Right lobe of liver (tissue), 6 donors: Measurements from ENCODE around the gene DNAJB14. TPM values are rescaled to one million over a fixed set of nuclear protein-coding genes. Genes with fewer than 3 reads are reported as not detected.
"Not testable (repeated sequence)": the region's sequence is repeated elsewhere in the genome, so short reads cannot be mapped to it uniquely, and the experiment has no call there.

Experiments used
- ATAC-seq, 4 donors: fragments of 200-7000 bp; cut with Tn5 transposase; one replicate each; pipeline ENCODE4 v1.9.1; 2020; ENCODE audit warnings: mild to moderate bottlenecking in 4 of 4, moderate library complexity in 4 of 4
- DNase-seq, 3 donors: peaks; one replicate each; pipeline ENCODE4 v3.0.0-alpha.2; 2020
- H3K27ac ChIP-seq, 3 donors: fragments of 200-600 bp; one replicate each; pipeline ENCODE4 v1.8.0; 2022
- H3K27me3 ChIP-seq, 2 donors: fragments of 200-600 bp; one replicate each; pipeline ENCODE4 v1.8.0; 2022
- H3K36me3 ChIP-seq, 4 donors: fragments of 200-600 bp; sonication (generic) in 1 of 4; one replicate each; pipeline versions ENCODE4 v1.5.1 to v1.8.0; 2017 to 2022; ENCODE audit warnings: control low read depth in 1 of 4
- H3K4me1 ChIP-seq, 4 donors: fragments of 200-600 bp; sonication (generic) in 1 of 4; one replicate each; pipeline versions ENCODE4 v1.5.1 to v1.8.0; 2017 to 2022; ENCODE audit warnings: control low read depth in 1 of 4
- H3K4me3 ChIP-seq, 3 donors: fragments of 200-600 bp; one replicate each; pipeline ENCODE4 v1.8.0; 2022
- H3K9me3 ChIP-seq, 4 donors: fragments of 200-600 bp; sonication (generic) in 1 of 4; one replicate each; pipeline versions ENCODE4 v1.5.1 to v1.8.0; 2017 to 2022; ENCODE audit warnings: control low read depth in 1 of 4
- POLR2A ChIP-seq: fragments of 450-650 bp; IDR thresholded peaks from one replicate; pipeline ENCODE4 v1.6.1; 2017; ENCODE audit warnings: antibody characterized with exemption, mild to moderate bottlenecking
- WGBS: methylation state at CpG from one replicate; pipeline ENCODE4 v1.1.6; 2018; ENCODE audit warnings: low coverage, low lambda C conversion rate; ENCODE audit not compliant: insufficient coverage; ENCODE audit errors: missing lambda C conversion rate; 5-methylcytosine and 5-hydroxymethylcytosine counted together
- intact Hi-C, 2 donors: fragments of 100-400 bp; cut with DNase I; formaldehyde crosslinking; loops; one replicate each; pipeline versions ENCODE4 v1.11.2 to v1.14.1; 2022
- total RNA-seq, 6 experiments: library from RNA; depleted of rRNA in 2 of 6; stranded (reverse); fragments of >200 nt in 2 of 6; fragmentation: NEBNext Ultra II Directional in 3 of 6; extraction: Animal tissue kit (Norgen Biotek cat#: 25700) in 3 of 6; gene quantifications; one replicate each; pipeline versions ENCODE4 v1.1.0 to v1.2.4, GENCODE V29; 2016 to 2023
- TF ChIP-seq, protein P1 (sequence below), 4 donors: fragments of 200-600 bp in 3 of 4; fragments of 450-650 bp in 1 of 4; IDR thresholded peaks; one replicate each; pipeline versions ENCODE4 v1.5.1 to v1.8.0; 2016 to 2022; ENCODE audit warnings: antibody characterized with exemption in 4 of 4, mild to moderate bottlenecking in 2 of 4
- donor health status: DM: no; HTN: yes; CAD: no.
- donor health status: DM: no; HTN: no; CAD: no.
- donor health status: DM: no; HTN: no; CAD: no.
- donor health status: DM: no; HTN: yes; CAD: no.
- donor health status: DM: no; HTN: yes; CAD: no.

Gene DNAJB14
- total RNA-seq, 6 experiments from 2014 or later, result 12.2 to 16.6 (median 16.1) TPM

DNA sequence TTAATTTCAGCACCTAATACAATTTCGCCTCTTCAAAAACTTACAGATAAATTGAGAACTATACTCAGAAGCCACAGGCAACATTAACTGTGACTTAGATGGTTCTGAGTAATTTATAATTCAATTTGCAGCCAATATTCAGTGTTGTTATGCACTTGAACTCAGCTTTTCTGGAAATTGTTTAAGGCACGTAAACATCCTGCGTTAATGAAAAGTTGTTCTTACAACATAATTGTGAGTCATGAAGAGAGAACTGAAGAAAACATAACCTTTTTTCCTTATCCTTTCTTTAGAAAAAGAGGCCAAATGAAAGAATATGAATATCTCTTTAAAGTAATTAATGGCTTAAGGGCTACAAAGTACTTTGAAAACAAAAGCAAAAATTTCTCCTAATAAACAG is 20.3 kb upstream of the DNAJB14 start:
- H3K27ac ChIP-seq, result no peak overlapping the region
- H3K27me3 ChIP-seq, result no peaks in the 10 kb centered on the region
- TF ChIP-seq POLR2A, result no peak
- TF ChIP-seq, protein P1, sequence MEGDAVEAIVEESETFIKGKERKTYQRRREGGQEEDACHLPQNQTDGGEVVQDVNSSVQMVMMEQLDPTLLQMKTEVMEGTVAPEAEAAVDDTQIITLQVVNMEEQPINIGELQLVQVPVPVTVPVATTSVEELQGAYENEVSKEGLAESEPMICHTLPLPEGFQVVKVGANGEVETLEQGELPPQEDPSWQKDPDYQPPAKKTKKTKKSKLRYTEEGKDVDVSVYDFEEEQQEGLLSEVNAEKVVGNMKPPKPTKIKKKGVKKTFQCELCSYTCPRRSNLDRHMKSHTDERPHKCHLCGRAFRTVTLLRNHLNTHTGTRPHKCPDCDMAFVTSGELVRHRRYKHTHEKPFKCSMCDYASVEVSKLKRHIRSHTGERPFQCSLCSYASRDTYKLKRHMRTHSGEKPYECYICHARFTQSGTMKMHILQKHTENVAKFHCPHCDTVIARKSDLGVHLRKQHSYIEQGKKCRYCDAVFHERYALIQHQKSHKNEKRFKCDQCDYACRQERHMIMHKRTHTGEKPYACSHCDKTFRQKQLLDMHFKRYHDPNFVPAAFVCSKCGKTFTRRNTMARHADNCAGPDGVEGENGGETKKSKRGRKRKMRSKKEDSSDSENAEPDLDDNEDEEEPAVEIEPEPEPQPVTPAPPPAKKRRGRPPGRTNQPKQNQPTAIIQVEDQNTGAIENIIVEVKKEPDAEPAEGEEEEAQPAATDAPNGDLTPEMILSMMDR (IDR thresholded peaks at IDR 0.05), result no peak
- intact Hi-C loops, result no loop called here
- no peaks in the 10 kb centered on the region for H3K9me3 ChIP-seq
- DNase-seq, result no peak
- H3K36me3 ChIP-seq, result no peaks in the 10 kb centered on the region
- no peak for ATAC-seq
- no peaks in the 10 kb centered on the region for H3K4me1 ChIP-seq
- 78% methylated on average over 3 of the region's 3 CpGs for WGBS
- H3K4me3 ChIP-seq, result no peak overlapping the region

DNA sequence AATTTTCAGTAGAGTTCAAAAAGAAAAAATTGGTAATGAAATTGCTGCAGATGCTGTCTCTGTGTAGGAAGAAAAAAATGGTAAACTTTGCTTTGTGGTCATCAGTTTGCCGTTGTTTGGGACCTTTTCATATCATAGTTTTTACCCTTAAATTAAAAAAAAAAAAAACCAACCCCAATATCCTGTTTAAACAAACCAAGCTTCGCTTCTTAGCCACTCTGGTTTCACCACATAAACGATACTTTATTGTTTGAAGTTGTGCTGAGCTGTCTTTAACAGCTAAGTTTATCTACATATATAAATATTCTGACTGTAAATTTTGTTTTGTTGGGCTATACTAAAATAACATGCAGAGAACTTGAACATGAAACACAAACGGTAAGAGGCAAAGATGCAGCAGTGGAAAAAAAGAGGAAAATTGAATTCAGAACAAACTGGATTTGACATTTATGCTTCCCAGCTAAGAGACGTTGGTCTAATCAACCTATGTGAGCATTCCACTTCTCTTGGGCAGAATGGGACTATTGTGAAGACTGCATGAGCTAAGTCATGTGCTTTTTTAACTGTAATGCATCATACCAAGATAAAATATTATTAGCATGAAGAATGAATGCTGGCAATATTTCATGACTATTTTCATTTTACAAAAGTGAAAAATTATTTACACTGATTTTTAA is 19.4 kb upstream of the DNAJB14 start:
- no peak for ATAC-seq
- WGBS, result 49% methylated on average over 5 of the region's 5 CpGs
- DNase-seq, result no peak
- H3K36me3 ChIP-seq, result no peaks in the 10 kb centered on the region
- H3K27ac ChIP-seq, result no peak overlapping the region
- no peak for TF ChIP-seq POLR2A
- TF ChIP-seq, protein P1 (IDR thresholded peaks at IDR 0.05), result no peak
- H3K4me3 ChIP-seq, result no peak overlapping the region
- H3K9me3 ChIP-seq, result no peaks in the 10 kb centered on the region
- H3K4me1 ChIP-seq, result no peaks in the 10 kb centered on the region
- no peaks in the 10 kb centered on the region for H3K27me3 ChIP-seq
- intact Hi-C loops, result no loop called here

DNA sequence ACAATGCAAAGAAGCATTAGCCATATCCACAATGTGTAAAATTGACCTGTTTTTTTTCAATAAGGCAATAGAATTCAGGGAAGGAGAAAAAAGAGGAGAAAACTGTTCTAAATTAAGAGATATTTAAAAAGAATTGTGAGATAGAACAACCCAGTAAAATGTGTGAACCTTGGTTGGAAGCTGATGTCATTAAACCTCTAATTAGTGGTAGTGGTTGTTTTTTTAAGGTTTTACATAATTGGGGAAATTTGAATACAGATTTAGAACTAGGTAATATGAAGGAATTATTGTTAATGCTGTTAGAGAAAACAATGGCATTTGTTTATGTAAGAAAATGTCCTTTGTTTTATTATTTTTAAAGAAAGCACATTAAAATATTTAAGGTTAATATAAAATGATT is 18.8 kb upstream of the DNAJB14 start:
- H3K9me3 ChIP-seq, result no peaks in the 10 kb centered on the region
- TF ChIP-seq, protein P1 (IDR thresholded peaks at IDR 0.05), result no peak
- TF ChIP-seq POLR2A, result no peak
- no peak overlapping the region for H3K4me3 ChIP-seq
- H3K36me3 ChIP-seq, result no peaks in the 10 kb centered on the region
- DNase-seq (no peak), ATAC-seq (no peak)
- intact Hi-C loops, result no loop called here
- no peaks in the 10 kb centered on the region for H3K27me3 ChIP-seq
- H3K27ac ChIP-seq, result no peak overlapping the region
- H3K4me1 ChIP-seq, result no peaks in the 10 kb centered on the region

DNA sequence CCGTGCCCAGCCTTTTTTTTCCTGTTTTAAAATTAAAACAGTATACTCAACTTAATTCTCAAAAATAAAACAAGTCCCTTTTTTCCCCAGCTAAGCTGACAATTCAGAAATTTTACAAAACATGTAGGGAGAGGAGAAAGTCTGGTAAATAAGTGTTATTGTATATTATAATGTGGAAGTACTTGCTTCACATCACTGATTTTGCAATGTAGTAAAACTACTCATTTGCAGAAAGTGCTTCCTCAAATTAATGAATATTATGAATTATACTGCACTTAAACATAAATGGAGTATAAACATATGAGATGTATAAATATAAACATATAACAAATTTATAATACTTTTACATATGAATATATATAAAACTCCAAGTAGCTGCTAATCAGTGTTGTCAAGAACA is 15.3 kb upstream of the DNAJB14 start:
- Histone ChIP-seq H3K27ac (no peak overlapping the region), H3K36me3 (no peaks in the 10 kb centered on the region), H3K4me1 (no peaks in the 10 kb centered on the region), H3K4me3 (no peak overlapping the region), H3K27me3 (no peaks in the 10 kb centered on the region), H3K9me3 (no peaks in the 10 kb centered on the region)
- ATAC-seq, result no peak
- intact Hi-C loops, result no loop called here
- no peak for DNase-seq
- TF ChIP-seq, protein P1 (IDR thresholded peaks at IDR 0.05), result no peak
- no peak for TF ChIP-seq POLR2A
- 94% methylated on average over 1 of the region's 1 CpG for WGBS

DNA sequence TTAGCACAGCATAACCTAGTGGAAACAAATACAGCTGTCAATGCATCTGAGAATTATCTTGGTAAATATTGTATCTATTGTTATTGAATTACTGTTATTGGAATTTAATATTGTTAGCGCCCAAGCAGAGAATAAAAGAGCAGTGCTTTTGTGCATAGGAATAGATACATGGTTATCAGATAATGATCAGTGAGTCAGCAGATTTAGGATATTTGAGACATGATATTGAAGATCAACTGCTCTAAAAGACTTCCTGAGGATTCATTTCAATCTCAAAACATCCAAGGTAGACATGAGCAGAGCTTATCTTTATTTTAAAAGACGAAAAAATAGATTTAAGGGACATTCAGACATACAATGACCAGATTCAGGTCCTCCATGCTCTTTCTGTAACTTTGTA is 14.2 kb upstream of the DNAJB14 start:
- DNase-seq (no peak), ATAC-seq (no peak)
- Histone ChIP-seq H3K9me3 (no peaks in the 10 kb centered on the region), H3K27me3 (no peaks in the 10 kb centered on the region), H3K4me3 (no peak overlapping the region), H3K4me1 (no peaks in the 10 kb centered on the region), H3K36me3 (no peaks in the 10 kb centered on the region), H3K27ac (no peak overlapping the region)
- intact Hi-C loops, result no loop called here
- TF ChIP-seq, protein P1 (IDR thresholded peaks at IDR 0.05), result no peak
- 70% methylated on average over 2 of the region's 2 CpGs for WGBS

DNA sequence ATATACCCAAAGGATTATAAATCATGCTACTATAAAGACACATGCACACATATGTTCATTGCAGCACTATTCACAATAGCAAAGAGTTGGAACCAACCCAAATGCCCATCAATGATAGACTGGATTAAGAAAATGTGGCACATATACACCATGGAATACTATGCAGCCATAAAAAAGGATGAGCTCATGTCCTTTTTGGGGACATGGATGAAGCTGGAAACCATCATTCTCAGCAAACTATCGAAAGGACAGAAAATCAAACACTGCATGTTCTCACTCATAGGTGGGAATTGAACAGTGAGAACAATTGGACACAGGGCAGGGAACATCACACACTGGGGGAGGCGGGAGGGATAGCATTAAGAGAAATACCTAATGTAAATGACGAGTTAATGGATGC is 11.8 kb upstream of the DNAJB14 start:
- H3K36me3 ChIP-seq, ATAC-seq, DNase-seq, H3K27ac ChIP-seq, H3K27me3 ChIP-seq, H3K4me3 ChIP-seq, H3K4me1 ChIP-seq, H3K9me3 ChIP-seq, intact Hi-C loops: not testable (repeated sequence)
- 73% methylated on average over 3 of the region's 3 CpGs for WGBS
